ENCODE measurements around the gene BORCS6.

Gene BORCS6

DNA sequence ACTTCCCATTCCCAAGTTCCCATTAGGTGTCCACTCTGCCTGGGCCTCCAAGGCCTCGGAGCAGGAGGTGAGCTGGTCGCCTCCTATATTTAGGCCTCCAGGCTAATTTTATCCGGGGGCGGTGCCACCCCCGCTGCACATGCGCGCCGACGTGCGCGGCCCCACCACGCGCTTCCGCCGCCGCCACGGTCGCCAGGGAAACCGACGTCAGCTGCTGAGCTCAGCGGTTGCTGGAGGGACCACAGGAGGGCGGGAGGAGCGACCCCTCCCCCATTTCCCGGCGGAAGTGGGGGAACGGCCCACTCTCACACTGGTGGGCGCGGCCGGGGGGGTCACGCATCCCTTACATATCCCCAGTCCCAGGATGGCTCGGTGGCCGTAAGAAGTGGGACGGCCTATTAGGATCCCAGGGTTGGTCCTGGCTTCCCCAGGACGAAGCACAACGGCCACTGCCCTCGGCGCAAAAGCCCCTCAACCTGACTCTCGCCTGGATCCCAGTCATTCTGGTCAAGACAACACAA lies 38.8 kb downstream of the BORCS6 start:
- TF ChIP-seq, protein P1, sequence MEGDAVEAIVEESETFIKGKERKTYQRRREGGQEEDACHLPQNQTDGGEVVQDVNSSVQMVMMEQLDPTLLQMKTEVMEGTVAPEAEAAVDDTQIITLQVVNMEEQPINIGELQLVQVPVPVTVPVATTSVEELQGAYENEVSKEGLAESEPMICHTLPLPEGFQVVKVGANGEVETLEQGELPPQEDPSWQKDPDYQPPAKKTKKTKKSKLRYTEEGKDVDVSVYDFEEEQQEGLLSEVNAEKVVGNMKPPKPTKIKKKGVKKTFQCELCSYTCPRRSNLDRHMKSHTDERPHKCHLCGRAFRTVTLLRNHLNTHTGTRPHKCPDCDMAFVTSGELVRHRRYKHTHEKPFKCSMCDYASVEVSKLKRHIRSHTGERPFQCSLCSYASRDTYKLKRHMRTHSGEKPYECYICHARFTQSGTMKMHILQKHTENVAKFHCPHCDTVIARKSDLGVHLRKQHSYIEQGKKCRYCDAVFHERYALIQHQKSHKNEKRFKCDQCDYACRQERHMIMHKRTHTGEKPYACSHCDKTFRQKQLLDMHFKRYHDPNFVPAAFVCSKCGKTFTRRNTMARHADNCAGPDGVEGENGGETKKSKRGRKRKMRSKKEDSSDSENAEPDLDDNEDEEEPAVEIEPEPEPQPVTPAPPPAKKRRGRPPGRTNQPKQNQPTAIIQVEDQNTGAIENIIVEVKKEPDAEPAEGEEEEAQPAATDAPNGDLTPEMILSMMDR (IDR thresholded peaks at IDR 0.05; ENCODE audit: borderline replicate concordance, control extremely low read depth, extremely low read depth, insufficient read depth, missing control alignments) = no peak
- peak; percentile 92 for DNase-seq (ENCODE audit: low spot score)
- in situ Hi-C loops (cut with MboI; ENCODE audit: low sequenced_read_pairs, unreplicated experiment) = no loop called here

DNA sequence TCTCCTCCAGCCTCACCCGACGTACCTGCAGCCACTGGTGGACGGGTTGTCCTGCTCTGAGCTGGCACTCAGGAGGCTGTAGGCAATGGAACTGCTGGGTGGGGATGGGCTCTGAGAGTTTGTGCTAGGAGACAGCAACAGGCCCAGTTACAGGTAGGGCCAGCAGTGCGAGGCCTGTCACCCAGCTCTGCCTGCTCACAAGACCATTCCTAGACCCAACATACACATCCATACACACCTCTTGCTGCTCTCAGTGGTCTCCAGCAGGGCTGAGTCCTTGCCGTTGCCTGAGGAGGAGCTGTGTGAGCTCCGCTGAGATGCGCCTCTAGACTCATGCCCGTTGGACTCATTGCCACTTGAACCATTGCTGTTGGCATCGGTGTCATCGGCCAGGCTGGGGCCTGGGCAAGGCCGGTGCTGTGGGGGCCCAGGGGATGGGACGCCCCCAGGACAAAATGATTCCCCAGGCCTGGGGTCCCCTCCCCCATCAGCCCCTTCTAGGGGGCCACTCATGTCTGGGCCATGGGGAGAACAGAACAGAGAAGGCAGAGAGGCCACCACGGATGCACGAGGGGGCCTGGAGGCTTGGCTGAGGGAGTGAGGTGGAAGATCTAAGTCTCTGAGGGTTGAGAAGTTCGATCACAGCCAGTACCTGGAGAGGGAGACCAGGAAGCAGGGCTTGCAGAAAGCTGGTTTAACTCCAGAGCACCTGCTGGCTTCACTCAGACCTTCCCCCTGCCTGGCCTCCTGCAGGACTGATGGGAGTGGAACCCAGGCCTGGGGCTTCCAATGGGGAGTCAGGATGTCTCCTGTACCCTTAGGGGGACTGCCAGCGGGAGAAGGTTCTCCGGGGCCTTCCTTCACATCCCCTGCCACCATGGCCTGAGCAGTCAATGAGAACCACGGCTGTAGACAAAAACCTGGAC lies 39.5 kb downstream of the BORCS6 start:
- DNase-seq (ENCODE audit: low spot score) = no peak
- in situ Hi-C loops (cut with MboI; ENCODE audit: low sequenced_read_pairs, unreplicated experiment) = no loop called here
- TF ChIP-seq, protein P1 (IDR thresholded peaks at IDR 0.05; ENCODE audit: borderline replicate concordance, control extremely low read depth, extremely low read depth, insufficient read depth, missing control alignments) = no peak

DNA sequence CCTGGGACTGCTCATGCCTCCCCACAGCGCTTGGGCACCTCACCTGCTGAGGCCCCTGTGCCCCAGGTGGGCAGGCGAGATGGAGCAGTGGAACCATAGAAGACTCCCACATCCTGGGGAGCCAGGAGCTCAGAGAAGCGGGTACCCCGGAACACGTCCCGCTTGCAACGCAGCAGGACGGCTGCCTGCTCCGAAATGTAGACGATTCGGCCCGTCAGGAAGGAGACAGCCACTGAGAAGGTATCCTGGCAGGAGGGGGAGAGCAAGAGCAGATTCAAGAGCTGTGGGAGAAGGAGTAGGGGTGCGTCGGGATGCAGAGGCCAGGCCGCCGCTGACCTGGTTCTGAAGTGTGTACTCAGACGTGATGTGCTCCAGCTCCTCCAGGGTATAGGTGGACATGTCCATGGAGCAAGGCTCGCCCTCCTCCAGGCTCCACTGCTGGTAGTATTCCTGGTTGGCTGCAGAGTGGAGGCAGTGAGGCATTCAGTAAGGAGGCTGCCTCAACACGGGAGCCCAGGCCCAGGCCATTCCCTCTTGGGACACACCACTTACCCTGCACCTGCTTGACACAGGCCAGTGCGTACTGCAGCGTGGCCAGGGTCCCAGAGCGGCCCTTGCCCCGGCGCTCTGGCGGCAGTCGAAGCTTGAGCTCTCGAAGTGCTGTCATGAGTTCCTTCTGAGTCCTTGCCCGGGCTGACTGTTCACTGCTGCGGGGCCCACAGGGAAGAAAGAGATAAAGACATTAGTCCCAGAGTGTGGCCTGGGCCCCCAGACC lies 40.4 kb downstream of the BORCS6 start:
- DNase-seq (ENCODE audit: low spot score) = no peak
- TF ChIP-seq, protein P1 (IDR thresholded peaks at IDR 0.05; ENCODE audit: borderline replicate concordance, control extremely low read depth, extremely low read depth, insufficient read depth, missing control alignments) = no peak
- in situ Hi-C loops (cut with MboI; ENCODE audit: low sequenced_read_pairs, unreplicated experiment) = no loop called here

DNA sequence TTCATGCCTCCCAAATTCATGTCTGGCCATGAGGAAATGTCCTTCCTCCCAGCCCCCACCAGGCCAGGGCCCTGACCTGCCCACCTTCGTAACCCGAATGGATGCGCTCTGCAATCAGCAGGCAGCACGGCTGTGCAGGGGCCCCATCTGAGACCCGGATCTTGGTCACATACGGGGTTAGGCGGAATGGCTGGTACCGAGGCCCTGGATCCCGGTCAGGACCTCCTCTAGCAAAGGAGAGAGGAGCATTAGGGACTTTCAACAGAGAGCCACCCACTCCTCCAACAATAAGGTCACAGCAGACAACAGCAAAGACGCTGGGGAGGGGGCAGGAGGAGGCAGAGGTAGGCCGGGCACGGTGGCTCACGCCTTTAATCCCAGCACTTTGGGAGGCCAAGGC lies 41.4 kb downstream of the BORCS6 start:
- in situ Hi-C loops (cut with MboI; ENCODE audit: low sequenced_read_pairs, unreplicated experiment) = no loop called here
- TF ChIP-seq, protein P1 (IDR thresholded peaks at IDR 0.05; ENCODE audit: borderline replicate concordance, control extremely low read depth, extremely low read depth, insufficient read depth, missing control alignments) = no peak
- DNase-seq (ENCODE audit: low spot score) = no peak

DNA sequence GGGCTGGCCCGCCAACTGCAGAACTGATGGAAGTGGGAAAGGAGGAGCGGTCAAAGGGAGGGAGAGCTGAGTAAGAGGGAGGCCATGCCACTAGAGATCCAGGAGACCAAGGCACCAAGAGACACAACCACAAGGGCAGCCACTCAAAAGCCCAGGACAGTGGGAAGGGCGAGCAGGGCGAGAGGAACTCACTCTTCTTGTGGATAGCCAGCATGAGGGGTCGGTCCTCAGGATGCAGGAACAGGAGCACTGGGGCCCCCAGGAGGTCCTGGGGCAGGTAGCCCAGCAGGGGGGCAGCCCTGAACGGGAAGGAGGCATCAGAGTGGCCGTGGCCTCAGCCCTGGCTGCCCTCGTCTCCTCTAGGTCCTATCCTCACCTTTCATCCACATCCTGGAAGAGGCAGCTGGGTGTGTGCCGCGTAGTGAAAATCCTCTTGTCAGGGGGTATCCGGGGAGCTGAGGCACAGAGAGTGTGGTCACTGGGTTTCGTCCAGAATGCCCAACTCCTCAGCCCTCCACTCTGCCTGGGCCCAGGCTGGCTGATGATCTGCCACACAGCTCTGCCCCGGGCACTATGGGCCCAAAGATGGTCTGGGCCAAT lies 42.1 kb downstream of the BORCS6 start:
- TF ChIP-seq, protein P1 (IDR thresholded peaks at IDR 0.05; ENCODE audit: borderline replicate concordance, control extremely low read depth, extremely low read depth, insufficient read depth, missing control alignments) = no peak
- in situ Hi-C loops (cut with MboI; ENCODE audit: low sequenced_read_pairs, unreplicated experiment) = no loop called here
- no peak for DNase-seq (ENCODE audit: low spot score)

DNA sequence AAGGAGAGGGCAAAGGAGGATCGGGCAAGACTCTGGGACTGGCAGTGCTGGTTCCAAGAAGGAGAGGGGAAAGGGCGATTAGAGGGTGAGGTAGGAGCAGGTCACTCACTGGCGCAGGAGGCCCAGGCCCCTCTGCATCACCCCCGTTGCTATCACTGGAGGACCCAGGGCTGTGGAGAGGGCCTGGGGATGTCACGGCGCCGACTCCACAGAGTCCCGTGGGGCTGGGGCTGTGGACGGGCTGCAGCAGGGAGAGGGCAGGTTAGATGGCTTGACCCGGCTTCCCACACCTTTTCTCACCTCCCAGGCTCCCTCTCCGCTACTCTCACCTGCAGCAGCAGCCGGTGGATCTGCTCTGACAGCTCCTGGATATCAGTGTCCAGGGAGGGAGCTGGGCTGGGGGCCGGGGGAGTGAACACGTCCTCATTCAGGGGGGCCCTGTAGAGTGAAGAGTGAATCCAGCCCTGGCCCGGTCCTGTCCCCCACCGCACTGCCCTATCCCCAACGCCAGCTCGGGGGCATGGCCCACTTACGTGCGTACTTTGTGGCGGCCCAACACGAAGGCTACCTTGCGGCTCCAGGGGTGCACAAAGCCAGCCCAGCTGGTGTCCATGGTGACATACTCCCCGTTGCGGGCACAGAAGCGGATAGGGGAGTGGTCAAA lies 42.7 kb downstream of the BORCS6 start:
- in situ Hi-C loops (cut with MboI; ENCODE audit: low sequenced_read_pairs, unreplicated experiment) = no loop called here
- TF ChIP-seq, protein P1 (IDR thresholded peaks at IDR 0.05; ENCODE audit: borderline replicate concordance, control extremely low read depth, extremely low read depth, insufficient read depth, missing control alignments) = no peak
- DNase-seq (ENCODE audit: low spot score) = no peak

Measured in GM13976 (cell line).